Dermis lymphatic vessel endothelial cell (primary cell): Measurements from ENCODE around the gene PLA2G4B. TPM values are rescaled to one million over a fixed set of nuclear protein-coding genes. Genes with fewer than 3 reads are reported as not detected.

Experiments
- total RNA-seq: library from RNA; depleted of rRNA; stranded (reverse); fragments of >200 nt; gene quantifications from 2 replicates; pipeline ENCODE4 v1.2.1, GENCODE V29; 2014

The PLA2G4B gene
- 0.33 and 1.8 TPM in 2 replicates for total RNA-seq

DNA sequence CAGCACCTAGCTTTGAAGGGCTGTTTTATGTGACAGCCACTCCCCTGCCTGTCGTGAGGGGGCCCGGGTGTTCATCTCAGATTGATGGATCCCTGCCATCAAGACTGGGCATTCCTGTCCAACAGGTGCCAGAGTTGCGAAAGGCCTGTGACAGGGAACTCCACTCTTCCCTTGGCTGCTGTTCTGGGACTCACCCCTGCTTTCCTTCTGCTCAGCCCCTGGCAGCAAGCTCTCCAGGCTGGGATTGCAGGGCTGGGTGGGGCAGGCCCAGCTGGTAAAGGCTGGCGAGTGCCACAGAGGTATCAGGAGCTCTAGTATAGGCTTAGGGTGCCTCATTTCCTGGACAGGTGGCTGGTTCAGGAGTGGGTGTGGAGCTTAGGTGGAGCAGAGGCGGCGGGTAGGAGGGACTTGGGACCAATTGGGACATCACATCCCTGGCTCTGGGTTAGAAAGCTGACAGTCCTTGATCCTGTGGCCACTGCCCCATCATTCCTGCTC is at the start of gene PLA2G4B:
Gene PLA2G4B, plus strand, starts transcription at position 448 of the 498 bp plus-strand sequence. CDS start 67 bp downstream, outside the sequence.

GRCh38 chr15:41827880-41828806 is 10.5 kb upstream of the PLA2G4B start, which contains the start of gene JMJD7:
Gene JMJD7 (plus strand): TSS chr15:41828092. CDS start chr15:41828125, 33 bp downstream.

DNA sequence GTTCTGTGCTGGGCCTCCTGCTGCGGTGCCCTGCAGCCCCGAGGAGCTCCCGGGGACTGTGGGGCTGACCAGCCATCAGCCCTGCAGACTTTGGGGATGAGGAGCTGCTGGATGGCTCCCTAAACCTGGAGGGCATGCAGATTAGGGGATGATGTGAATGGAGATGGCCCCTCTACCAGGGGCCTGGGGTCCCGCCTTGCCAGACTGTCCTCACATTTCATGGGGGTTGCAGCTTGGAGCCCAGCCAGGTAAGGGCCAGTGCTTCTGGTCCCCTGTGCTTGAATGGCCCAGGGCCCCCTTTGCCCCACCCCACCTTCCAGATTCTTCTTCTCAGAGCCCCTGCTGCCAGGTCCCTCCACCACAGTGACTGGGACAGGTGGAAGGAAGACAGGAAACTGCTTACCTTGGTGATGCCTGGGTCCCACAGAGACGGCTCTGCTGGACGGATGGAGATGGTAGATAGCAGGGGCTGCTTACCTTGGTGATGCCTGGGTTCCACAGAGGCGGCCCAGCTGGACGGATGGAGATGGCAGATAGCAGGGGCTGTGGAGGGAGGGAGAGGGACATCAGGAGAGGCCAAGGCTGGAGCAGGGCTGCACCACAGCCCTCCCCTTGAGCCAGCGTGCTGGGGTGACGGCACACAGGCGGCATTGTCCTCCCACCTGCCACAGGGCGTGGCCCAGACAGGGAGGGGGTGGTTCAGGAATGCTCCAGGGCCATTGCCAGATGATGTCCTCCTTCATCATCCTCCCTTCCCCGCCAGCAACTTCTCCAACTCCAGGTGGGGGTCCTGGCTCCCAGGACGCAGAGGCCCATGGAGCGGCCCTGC is 55.0 kb downstream of the PLA2G4B start, which contains the start of gene SPTBN5:
Gene SPTBN5, minus strand, starts transcription at position 632 of the 829 bp plus-strand sequence. Its CDS starts 556 bp downstream, at position 76.

Other genes with a start within 250 kb of the PLA2G4B start
- 26.7 and 36.9 TPM in 2 replicates for gene MGA, start 178.4 kb upstream of the PLA2G4B start, total RNA-seq
- 6.3 and 9.2 TPM in 2 replicates for gene MAPKBP1, start 64.4 kb upstream of the PLA2G4B start, total RNA-seq
- gene JMJD7, start 10.8 kb upstream of the PLA2G4B start, total RNA-seq = 3.1 and 3.3 TPM in 2 replicates
- 0.76 and 1.0 TPM in 2 replicates for gene SPTBN5, start 55.2 kb downstream of the PLA2G4B start, total RNA-seq
- gene EHD4, start 133.7 kb downstream of the PLA2G4B start, total RNA-seq = 31.1 and 33.7 TPM in 2 replicates
- gene PLA2G4E, start 182.2 kb downstream of the PLA2G4B start, total RNA-seq = not detected in 2 replicates